HG03139 (cell line): ENCODE measurements around the gene GNG12.

ENCODE experiments used
- ATAC-seq: cut with Tn5 transposase; IDR thresholded peaks from one replicate; pipeline ENCODE4 v1.9.1; 2021; ENCODE audit not compliant: unreplicated experiment

Gene GNG12

GRCh38 chr1:67832737-67833601 is at the start of gene GNG12:
Gene GNG12, minus strand, starts transcription at chr1:67833467. Its CDS starts 125,781 bp downstream, at chr1:67707686.
- peak; percentile 50 for ATAC-seq

- no peak for ATAC-seq
Observed at GRCh38 chr1:67882196-67882958, 49.1 kb upstream of the GNG12 start.

- ATAC-seq, result no peak
Observed at GRCh38 chr1:67880056-67880601, 46.9 kb upstream of the GNG12 start.

GRCh38 chr1:67879485-67879884 is 46.2 kb upstream of the GNG12 start:
- ATAC-seq, result no peak

- ATAC-seq, result no peak
Observed at GRCh38 chr1:67874501-67875111, 41.3 kb upstream of the GNG12 start.

- ATAC-seq, result no peak
Observed at GRCh38 chr1:67869233-67869632, 36.0 kb upstream of the GNG12 start.

- no peak for ATAC-seq
Observed at GRCh38 chr1:67863637-67864036, 30.4 kb upstream of the GNG12 start.

GRCh38 chr1:67862685-67863084 is 29.4 kb upstream of the GNG12 start:
- no peak for ATAC-seq

GRCh38 chr1:67861856-67862516 is 28.7 kb upstream of the GNG12 start:
- ATAC-seq, result no peak

GRCh38 chr1:67860776-67861175 is 27.5 kb upstream of the GNG12 start:
- no peak for ATAC-seq

GRCh38 chr1:67856921-67857320 is 23.7 kb upstream of the GNG12 start:
- ATAC-seq, result no peak

- ATAC-seq, result no peak
Observed at GRCh38 chr1:67855961-67856360, 22.7 kb upstream of the GNG12 start.

- no peak for ATAC-seq
Observed at GRCh38 chr1:67855444-67855843, 22.2 kb upstream of the GNG12 start.

GRCh38 chr1:67853704-67854103 is 20.4 kb upstream of the GNG12 start:
- ATAC-seq, result no peak

- no peak for ATAC-seq
Observed at GRCh38 chr1:67851800-67852199, 18.5 kb upstream of the GNG12 start.

- no peak for ATAC-seq
Observed at GRCh38 chr1:67850611-67851075, 17.4 kb upstream of the GNG12 start.

GRCh38 chr1:67850151-67850551 is 16.9 kb upstream of the GNG12 start:
- ATAC-seq, result no peak

GRCh38 chr1:67847466-67847865 is 14.2 kb upstream of the GNG12 start:
- no peak for ATAC-seq

GRCh38 chr1:67846538-67846937 is 13.3 kb upstream of the GNG12 start:
- ATAC-seq, result no peak

GRCh38 chr1:67844988-67845387 is 11.7 kb upstream of the GNG12 start:
- no peak for ATAC-seq

GRCh38 chr1:67843746-67844145 is 10.5 kb upstream of the GNG12 start:
- ATAC-seq, result no peak
